ENCODE measurements around the gene VMAC.

The VMAC gene

GRCh38 chr19:5889288-5889971 is 15.2 kb upstream of the VMAC start:
- no peak overlapping the region for H3K4me3 ChIP-seq (ENCODE audit: low read length)

GRCh38 chr19:5890099-5890498 is 14.6 kb upstream of the VMAC start:
- TF ChIP-seq, protein P1, sequence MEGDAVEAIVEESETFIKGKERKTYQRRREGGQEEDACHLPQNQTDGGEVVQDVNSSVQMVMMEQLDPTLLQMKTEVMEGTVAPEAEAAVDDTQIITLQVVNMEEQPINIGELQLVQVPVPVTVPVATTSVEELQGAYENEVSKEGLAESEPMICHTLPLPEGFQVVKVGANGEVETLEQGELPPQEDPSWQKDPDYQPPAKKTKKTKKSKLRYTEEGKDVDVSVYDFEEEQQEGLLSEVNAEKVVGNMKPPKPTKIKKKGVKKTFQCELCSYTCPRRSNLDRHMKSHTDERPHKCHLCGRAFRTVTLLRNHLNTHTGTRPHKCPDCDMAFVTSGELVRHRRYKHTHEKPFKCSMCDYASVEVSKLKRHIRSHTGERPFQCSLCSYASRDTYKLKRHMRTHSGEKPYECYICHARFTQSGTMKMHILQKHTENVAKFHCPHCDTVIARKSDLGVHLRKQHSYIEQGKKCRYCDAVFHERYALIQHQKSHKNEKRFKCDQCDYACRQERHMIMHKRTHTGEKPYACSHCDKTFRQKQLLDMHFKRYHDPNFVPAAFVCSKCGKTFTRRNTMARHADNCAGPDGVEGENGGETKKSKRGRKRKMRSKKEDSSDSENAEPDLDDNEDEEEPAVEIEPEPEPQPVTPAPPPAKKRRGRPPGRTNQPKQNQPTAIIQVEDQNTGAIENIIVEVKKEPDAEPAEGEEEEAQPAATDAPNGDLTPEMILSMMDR (IDR thresholded peaks at IDR 0.05; ENCODE audit: low read depth, low read length) = no peak
- no peak for TF ChIP-seq EZH2phosphoT487 (IDR thresholded peaks at IDR 0.05; ENCODE audit: low read depth)
- Histone ChIP-seq H3K9me3 (ENCODE audit: insufficient read depth, low read length) (no peaks in the 10 kb centered on the region), H3K79me2 (ENCODE audit: low read length) (no peaks in the 10 kb centered on the region), H3K27ac (ENCODE audit: low read length) (no peak overlapping the region), H3K9ac (ENCODE audit: low read length) (no peak overlapping the region), H3K36me3 (replicated peaks; ENCODE audit: low read depth, low read length) (peaks cover 6% of the 10 kb centered on the region), H2AFZ (ENCODE audit: low read depth, low read length) (no peak overlapping the region), H3K27me3 (ENCODE audit: low read depth, low read length) (no peaks in the 10 kb centered on the region), H4K20me1 (ENCODE audit: insufficient read depth, low read length) (no peaks in the 10 kb centered on the region), H3K4me3 (ENCODE audit: low read length) (no peak overlapping the region), H3K4me2 (ENCODE audit: low read length) (no peak overlapping the region), H3K4me1 (ENCODE audit: low read length) (no peaks in the 10 kb centered on the region)

More at GRCh38 chr19:5889288-5889971, 15.2 kb upstream of the VMAC start:
- Histone ChIP-seq H3K9ac (ENCODE audit: low read length) (no peak overlapping the region), H3K27me3 (ENCODE audit: low read depth, low read length) (no peaks in the 10 kb centered on the region), H3K36me3 (replicated peaks; ENCODE audit: low read depth, low read length) (no peaks in the 10 kb centered on the region), H4K20me1 (ENCODE audit: insufficient read depth, low read length) (no peaks in the 10 kb centered on the region), H3K4me1 (ENCODE audit: low read length) (peaks cover 2% of the 10 kb centered on the region; the same call in 1 of the 2 replicates), H2AFZ (ENCODE audit: low read depth, low read length) (no peak overlapping the region), H3K9me3 (ENCODE audit: insufficient read depth, low read length) (no peaks in the 10 kb centered on the region), H3K4me2 (ENCODE audit: low read length) (no peak overlapping the region), H3K79me2 (ENCODE audit: low read length) (no peaks in the 10 kb centered on the region), H3K27ac (ENCODE audit: low read length) (no peak overlapping the region)
- TF ChIP-seq EZH2phosphoT487 (IDR thresholded peaks at IDR 0.05; ENCODE audit: low read depth) = no peak
- TF ChIP-seq, protein P1 (IDR thresholded peaks at IDR 0.05; ENCODE audit: low read depth, low read length) = no peak

GRCh38 chr19:5891572-5891937 is 13.1 kb upstream of the VMAC start:
- Histone ChIP-seq H3K79me2 (ENCODE audit: low read length) (no peaks in the 10 kb centered on the region), H3K27ac (ENCODE audit: low read length) (no peak overlapping the region), H3K27me3 (ENCODE audit: low read depth, low read length) (no peaks in the 10 kb centered on the region), H3K9me3 (ENCODE audit: insufficient read depth, low read length) (no peaks in the 10 kb centered on the region), H3K9ac (ENCODE audit: low read length) (no peak overlapping the region), H4K20me1 (ENCODE audit: insufficient read depth, low read length) (no peaks in the 10 kb centered on the region), H3K4me1 (ENCODE audit: low read length) (no peaks in the 10 kb centered on the region), H3K36me3 (replicated peaks; ENCODE audit: low read depth, low read length) (peaks cover 12% of the 10 kb centered on the region), H2AFZ (ENCODE audit: low read depth, low read length) (no peak overlapping the region), H3K4me3 (ENCODE audit: low read length) (no peak overlapping the region), H3K4me2 (ENCODE audit: low read length) (no peak overlapping the region)
- TF ChIP-seq, protein P1 (IDR thresholded peaks at IDR 0.05; ENCODE audit: low read depth, low read length) = no peak
- no peak for TF ChIP-seq EZH2phosphoT487 (IDR thresholded peaks at IDR 0.05; ENCODE audit: low read depth)

DNA sequence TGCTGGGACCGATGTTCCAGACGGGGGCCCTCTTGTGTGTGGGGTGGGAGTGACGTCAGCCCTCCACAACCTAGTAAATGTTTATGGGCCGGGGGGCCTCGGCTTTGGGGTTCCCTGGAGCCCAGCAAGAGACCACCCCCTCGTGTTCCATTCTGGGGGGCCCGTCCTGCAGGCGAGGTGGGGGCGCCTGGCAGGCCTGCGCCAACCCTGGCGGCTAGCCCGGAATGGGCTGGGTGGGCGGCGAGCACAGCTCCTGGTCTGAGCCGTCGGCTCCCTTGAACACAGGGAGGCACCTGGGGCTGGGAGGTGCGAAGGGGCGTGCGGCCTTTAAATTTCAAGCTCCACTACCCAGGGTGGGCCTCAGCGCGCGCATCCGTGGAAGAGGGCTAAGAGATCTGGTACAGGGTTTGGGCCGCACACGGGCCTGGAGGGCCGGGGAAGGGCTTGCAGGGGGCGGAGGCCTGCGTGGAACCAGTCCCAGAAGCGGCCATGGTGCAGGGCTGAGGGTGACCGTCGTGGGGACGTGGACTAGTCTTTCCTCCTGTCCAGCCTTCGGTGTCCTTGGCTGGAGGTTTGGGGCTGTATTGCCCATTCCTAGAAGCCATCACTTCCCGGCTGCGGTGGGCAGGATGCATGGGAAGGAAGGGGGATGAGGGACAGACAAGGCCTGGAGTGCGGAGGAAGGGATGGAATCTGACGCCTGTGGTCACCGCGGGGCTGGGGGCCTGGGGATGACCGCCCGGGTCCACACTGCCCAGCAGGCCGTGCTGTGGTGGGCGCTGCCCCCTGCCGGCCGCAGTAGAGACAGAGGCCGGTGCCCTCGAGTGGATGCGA is 12.5 kb upstream of the VMAC start:
- Histone ChIP-seq H3K9me3 (ENCODE audit: insufficient read depth, low read length) (no peaks in the 10 kb centered on the region), H4K20me1 (ENCODE audit: insufficient read depth, low read length) (no peaks in the 10 kb centered on the region; the same call in 1 of the 2 replicates), H3K27ac (ENCODE audit: low read length) (no peak overlapping the region), H3K27me3 (ENCODE audit: low read depth, low read length) (no peaks in the 10 kb centered on the region), H3K4me1 (ENCODE audit: low read length) (no peaks in the 10 kb centered on the region), H3K4me2 (ENCODE audit: low read length) (no peak overlapping the region), H3K9ac (ENCODE audit: low read length) (no peak overlapping the region), H3K36me3 (replicated peaks; ENCODE audit: low read depth, low read length) (peaks cover 12% of the 10 kb centered on the region), H3K79me2 (ENCODE audit: low read length) (no peaks in the 10 kb centered on the region), H2AFZ (ENCODE audit: low read depth, low read length) (no peak overlapping the region), H3K4me3 (ENCODE audit: low read length) (no peak overlapping the region)
- no peak for TF ChIP-seq EZH2phosphoT487 (IDR thresholded peaks at IDR 0.05; ENCODE audit: low read depth)
- TF ChIP-seq, protein P1 (IDR thresholded peaks at IDR 0.05; ENCODE audit: low read depth, low read length) = peak; percentile 61

Measured in OCI-LY3 (cell line).